ENCODE measurements around the gene APAF1.
"Not testable (repeated sequence)": the region's sequence is repeated elsewhere in the genome, so short reads cannot be mapped to it uniquely, and the experiment has no call there.

Gene APAF1

DNA sequence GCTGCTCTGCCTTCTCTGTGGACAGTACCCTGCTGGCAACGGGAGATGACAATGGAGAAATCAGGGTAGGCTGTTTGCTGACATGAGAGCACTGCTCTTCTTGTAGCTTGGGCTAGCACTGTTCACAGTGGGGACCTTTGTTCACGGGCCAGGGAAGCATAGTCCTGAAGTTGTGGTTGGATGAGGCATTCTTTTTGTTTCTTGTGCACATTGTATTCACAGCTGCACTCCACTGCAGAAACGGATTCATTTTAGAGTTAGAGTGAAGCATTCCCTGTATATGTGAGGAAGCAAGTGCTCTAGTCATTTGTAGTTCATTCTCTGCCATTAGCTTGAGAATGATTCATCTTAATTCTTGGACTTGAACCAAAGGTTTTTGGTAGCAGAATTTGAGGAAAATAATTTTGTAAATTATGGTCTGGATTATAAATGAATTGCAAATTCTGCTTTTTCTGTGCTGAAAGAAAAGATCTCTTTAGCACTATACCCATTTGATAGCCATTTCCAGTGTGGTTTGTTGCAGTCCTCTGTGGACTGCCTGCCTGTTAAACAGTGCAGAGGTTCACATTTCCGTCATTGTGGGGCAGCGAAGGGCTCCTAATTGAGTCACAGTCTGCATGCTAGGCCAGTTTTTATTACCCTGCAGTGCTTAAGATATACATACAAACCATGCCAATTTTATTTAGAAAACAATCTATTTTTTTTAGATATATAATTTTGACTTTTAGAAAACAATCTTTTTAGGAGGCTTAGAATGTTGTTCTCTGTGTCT, 80.6 kb downstream of the APAF1 start:
- DNase-seq: peak; percentile 43 to 48

DNA sequence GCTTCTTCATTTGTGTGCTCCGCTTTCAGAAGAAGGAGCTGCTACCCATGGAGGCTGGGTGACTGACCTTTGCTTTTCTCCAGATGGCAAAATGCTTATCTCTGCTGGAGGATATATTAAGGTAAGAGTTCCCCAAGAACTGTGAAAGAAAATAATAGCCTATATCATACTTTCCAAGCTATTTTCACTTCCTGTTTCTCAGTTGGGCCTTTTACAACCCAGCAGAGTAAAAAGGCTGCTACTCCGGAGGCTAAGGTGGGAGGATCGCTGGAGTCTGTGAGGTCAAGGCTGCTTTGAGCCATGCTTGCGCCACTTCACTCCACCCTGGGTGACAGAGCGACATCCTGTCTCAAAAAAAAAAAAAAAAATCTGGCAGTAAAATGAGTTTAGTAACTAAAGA, 82.1 kb downstream of the APAF1 start:
- no peak for DNase-seq

DNA sequence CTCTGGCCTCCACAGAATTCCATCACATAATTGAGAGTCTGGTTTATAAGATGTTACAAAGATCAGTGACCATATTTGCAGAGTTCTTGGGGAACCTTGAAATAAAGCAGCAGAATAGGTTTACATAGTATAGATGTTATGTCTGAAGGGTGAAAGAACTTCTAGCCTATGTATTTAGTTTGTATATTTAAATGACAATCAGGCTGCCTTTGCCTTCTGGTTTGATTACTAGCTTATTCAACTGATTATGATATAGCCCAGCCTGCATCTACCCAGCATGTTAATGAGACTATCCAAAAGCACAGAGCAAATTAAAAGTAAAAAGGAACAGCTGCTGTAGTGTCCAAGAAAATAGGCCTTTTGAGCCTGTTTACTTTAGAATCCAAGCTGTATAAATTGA, 85.3 kb downstream of the APAF1 start:
- DNase-seq: no peak

DNA sequence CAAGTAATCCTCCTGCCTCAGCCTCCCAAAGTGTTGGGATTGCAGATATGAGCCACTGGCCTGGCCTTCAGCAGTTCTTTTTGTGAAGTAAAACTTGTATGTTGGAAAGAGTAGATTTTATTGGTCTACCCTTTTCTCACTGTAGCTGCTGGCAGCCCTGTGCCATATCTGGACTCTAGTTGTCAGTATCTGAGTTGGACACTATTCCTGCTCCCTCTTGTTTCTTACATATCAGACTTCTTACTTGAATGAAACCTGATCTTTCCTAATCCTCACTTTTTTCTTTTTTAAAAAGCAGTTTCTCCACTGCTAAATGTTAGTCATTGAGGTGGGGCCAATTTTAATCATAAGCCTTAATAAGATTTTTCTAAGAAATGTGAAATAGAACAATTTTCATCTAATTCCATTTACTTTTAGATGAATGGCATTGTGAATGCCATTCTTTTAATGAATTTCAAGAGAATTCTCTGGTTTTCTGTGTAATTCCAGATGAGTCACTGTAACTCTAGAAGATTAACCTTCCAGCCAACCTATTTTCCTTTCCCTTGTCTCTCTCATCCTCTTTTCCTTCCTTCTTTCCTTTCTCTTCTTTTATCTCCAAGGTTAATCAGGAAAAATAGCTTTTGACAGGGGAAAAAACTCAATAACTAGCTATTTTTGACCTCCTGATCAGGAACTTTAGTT, 88.7 kb downstream of the APAF1 start:
- DNase-seq: no peak

DNA sequence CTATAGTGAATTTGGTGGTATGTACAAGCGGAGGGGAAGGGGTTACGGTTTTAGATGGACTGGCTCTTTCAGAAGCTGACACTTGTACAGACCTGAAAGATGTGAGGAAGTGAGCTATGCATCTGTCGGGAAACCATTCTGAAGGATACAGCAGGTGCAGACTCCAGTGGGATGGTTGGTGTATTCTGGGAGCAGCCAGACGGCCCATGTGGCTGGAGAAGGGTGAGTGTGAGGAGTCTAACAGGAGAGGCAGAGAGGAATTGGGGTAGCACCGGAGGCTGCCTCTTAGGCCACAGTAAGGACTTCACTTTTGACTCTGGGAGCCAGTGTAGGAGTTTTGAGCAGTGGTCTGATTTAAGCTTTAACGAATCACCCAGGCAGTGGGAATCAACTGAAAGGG, 90.7 kb downstream of the APAF1 start:
- no peak for DNase-seq

DNA sequence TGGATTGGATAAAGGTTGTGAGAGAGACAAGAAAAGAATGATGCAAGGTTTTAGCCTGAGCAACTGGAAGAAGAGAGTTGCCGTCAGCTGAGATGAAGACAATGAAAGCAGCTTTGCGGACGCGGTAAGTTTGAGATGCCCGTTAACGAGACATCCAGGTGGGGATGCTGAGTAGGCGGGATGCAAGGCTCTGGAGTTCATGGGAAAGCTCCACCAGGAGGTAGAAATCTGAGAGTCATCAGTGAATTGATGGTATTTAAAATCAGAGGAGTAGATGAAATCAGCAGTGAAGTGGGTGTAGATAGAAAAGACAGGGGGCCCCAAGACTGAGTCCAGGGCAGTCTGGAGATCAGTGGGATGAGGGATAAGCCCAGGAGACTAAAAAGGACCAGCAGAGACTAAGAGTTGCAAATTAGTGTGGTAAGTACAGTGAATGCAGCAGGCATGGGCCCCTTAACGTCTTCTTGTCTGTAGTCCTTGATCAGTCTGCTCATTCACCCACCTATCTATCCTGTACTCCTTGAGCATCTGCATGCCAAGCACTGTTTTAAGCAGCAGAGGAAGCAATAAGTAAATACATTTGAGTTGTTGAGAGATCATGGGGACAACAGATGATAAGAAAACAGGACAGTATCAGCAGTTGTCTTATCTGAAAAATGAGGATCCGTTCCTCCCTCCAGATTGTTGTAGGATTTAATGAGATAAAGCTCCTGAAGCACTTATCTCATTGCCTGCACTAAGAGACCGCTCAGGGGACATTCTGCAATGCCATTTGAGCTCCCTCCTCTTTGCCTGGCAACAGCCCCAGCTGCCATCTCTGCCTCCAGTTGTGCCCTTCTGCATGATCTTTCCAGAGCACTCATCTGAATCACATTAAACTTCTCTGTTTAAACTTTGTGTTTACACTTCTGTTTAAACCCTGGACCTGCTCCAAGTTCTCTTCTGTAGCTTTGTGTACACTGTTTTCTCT, 91.5 kb downstream of the APAF1 start:
- DNase-seq: no peak

DNA sequence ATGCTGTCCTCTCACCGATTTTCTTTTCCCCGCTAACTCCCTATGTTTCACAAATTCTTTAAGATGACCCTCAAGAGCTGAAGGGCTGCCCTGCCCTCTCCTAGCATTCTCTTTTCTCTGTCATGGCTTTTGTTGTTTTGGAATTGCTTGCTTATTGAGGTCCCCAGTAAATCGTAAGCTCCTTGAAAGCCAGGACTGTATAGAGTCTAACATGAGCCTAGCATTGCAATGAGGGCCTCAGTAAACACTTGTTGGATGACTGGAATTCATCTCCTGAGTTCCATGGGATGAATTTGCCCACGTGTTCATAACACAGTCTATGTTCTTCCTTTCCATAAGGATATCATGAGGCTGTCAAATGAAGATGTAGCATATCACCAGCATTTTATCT, 92.2 kb downstream of the APAF1 start:
- DNase-seq: no peak

DNA sequence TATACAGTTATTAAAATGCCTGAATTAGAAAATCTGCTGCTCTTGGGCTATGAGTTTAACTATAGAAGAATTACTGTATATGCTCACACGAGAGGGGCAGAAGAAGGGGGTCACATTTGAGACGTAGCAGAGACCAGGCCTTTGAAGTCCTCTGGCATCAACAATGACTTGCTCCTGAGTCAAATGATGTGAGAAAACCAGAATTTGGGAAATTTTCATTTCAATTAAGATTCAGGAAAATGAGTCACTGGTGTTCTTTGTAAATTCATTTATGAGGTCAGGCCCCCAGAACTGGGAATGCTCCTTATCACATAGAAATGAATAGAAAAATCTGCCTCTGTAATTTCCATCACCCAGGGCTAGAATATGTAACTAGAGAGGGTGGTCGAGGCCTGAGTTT, 92.9 kb downstream of the APAF1 start:
- DNase-seq: no peak

DNA sequence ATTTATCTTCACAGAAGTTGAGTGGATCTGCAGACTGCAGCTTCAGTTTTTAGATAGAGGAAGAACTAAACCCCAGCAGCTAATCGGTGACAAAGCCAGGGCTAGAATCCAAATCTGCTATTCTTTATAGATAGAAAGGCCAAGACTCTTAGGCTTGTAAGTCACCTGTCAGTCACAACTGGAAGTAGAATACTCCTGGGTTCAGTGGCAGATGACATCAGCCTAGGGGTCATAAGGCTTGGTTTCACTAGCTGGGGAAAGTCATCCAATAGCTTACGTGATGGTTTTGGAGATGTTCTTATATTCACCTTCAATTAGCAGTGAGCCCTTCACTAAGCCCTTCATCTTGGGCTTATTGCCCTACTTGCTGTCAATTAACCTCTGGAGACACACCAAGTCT, 93.4 kb downstream of the APAF1 start:
- no peak for DNase-seq

DNA sequence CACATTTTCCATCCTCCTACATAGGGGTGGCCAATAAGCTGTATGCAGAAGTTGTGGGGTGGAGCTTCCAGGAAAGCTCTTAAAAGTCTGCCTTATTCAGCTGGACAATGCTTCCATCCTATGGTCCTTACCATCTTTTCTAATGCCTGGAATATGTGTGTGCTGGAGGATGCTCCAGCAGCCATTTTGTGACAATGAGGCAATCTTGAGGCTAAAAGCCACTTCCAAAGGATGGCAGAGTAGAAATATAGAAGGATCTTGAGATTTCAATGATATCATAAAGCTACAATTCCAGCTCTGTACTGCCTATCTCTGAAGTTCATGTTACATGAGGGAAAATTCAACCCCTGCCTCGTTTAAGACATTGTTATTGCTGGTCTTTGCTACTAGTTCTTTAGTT, 95.7 kb downstream of the APAF1 start:
- no peak for DNase-seq

DNA sequence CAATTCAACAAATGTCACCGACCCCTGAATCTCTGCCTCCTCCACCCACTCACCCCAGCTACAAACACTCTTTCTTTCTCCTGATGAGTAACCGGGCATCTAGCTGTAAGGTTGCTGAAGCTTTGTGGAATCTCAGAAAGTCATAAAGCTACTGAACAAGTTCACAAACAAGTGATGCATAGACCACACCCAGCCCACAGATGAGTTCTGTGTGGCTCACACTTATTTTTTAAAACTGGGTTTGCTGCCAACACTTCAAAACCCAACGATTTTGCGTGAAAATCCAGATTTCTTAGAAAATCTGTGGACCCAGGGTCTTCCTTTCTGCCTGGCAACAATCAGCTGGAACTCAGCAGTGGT, 96.1 kb downstream of the APAF1 start:
- DNase-seq: no peak

DNA sequence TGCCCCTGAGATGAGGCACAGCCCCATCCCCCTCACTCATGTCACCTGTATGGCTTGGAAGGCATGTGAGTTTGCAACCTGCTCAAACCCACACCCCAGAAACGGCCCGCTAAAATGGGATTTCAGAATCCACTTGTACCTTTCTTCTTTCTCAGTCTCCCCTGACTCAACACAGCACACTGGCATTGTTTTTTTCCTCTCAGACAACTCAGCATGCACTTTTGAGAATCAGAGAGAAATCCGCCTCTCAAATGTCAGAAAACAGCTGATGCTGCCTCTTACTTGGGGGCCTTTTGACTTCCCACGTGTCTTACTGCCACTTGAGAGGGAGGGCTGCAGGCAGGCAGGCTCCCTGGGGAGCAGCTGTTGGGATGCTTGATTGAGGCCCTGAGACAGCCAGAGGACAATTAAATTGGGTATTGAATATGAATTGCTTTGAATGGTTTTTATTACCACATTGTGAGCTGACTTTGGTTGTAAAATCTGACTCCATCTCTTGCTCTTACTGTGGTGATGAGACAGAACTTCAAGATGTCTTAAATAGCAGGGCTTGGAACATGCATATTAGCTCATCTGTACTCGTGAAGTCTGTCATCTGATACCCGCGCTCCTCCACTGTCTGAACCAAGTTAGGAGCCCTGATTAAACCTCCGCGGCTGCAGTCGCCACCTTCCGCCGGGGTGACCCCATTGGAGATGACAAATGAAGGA, 96.6 kb downstream of the APAF1 start:
- DNase-seq: no peak

DNA sequence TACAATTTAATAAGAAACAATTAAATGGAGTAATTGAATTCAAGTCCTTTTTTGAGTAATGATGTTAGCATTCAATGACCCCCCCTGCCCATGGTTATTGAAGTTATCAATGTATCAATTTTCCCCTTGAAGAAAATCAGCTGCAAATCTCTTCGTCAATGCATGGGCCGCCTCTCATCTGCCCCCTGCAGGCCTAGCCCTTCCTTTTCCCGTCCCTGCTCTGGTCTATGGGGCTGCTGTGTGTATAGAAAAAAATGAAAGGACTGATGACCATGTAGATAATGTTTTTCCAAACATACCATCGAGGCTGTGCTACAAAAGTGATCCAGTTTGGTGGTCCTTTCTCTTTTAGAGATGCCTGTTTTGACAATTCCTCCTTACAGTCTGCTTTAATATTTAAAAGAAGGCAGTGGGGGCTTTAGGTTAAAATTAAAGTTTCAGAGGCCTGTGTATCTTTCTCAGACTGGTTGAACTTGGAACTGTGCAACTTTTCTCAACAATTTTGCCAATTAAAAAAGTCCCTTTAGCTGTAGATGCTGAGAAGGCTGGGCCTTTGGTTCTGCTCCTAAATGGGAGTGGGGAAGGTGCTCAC, 98.4 kb downstream of the APAF1 start:
- DNase-seq: peak; percentile 12 to 13

DNA sequence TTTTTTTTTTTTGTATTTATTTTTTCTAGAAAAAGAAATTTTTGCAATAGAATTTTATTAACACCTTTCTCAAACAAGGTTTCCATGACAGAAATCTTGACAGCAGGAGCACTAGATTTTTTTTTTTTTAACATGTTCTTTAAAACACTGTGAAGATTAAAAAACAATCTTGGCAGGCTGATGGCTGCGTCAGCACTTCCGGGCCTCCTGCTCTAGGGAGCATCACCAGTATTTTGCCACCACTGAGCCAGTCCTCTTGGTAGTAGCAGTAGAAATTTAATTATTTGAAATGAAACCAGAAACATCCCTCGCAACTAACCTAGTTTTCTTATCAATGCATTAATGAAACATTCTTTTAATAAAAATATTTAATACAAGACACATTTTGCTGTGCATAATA, 99.6 kb downstream of the APAF1 start:
- DNase-seq: no peak

DNA sequence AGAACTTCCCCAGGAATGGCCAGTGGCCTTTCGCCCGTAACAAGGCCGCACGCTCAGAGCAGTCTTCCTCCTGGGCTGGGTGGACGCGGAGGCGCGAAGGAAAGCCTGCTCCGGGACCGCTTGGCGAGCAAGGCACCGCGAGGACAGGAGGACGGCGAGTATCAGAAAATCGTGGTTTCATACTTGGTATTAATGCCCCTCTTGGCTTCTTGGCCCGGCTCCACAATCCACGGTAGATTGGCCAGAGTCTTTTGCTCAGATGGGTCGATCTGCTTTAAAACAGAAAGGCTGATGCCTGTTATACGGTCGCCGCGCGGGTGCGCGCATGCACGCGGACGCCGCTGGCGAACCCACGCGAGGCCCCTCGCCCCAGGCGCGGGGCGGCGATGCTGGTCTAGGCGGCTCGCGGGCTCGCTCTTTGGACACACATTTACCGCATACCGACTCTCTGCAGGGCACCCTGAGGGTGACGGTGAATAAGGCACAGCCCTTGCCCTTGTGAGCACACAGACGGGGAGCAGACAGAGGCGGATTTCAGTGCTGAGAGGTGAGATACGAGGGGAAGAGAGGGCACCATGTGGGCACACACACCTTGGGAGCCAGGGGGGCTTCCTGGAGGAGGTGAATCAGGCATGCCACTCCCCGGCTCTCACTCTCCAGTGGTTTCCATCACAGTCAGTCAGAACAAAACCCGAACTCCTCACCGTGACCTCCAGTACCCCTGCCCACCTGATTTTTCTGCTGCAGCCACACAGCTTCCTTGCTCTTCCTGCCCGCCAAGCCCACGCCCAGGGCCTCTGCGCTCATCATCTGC, 100.7 kb downstream of the APAF1 start:
- DNase-seq: no peak

DNA sequence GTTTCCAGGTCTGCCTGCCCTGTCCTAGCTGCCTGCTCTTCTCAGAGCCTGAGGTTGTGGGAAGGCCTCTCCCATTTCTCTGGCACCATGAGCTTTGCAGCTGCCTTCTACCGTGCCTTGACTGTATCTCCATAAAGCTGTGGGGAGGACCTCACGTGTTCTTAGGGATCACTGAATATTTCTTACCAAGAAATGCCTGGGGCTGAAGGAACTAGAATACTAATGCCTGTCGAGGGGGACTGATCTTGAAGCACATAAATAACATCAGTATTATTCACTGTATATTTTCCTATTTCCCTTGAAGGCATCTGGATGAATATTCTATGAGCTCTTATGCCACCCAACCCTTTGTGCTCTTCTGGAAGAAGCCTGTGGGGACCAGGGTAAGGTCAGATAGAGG, 103.4 kb downstream of the APAF1 start:
- DNase-seq: no peak

DNA sequence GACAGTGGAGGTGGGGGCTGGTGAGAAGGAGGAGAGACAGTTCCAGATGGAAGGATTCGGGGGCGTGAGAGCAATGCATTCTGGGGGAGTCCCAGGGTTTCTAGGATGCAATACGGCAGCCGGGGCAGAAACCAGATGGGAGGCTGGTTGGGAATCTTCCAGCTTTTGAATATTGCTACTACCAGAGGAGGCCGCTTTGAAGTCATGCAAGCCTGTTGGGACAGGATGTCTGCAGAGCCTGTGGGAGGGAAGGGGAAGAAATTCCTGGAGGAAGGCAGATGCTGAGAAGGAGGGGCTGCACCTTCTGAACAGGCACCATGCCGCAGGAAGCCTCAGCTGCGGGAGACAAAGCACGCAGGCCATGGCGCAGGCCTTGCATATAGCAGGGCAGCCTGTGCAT, 105.4 kb downstream of the APAF1 start:
- no peak for DNase-seq

DNA sequence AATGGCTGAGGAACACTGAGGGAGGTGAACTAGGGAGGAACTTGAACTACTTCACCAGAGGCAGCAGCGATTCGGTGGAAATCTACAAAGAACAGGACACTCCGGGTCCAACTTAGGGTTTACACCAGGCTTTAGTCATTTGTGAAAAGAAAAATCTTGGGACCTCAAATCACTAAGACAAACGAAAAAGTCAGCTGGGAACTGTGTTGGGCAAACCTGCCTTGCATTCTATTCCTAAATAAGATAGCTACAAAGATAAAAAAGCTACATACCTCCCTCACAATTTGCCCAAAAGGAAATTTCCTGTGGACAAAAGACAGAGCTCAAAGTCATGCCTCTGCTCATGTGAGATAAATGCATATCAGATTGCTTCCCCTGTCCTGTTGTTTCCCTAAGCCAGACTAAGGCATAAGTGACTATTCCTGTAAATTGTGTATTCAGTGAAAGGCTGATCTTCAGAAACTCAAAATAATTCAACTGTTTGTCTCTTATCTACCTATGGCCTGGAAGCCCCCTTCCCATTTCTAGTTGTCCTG, 106.6 kb downstream of the APAF1 start:
- no peak for DNase-seq

DNA sequence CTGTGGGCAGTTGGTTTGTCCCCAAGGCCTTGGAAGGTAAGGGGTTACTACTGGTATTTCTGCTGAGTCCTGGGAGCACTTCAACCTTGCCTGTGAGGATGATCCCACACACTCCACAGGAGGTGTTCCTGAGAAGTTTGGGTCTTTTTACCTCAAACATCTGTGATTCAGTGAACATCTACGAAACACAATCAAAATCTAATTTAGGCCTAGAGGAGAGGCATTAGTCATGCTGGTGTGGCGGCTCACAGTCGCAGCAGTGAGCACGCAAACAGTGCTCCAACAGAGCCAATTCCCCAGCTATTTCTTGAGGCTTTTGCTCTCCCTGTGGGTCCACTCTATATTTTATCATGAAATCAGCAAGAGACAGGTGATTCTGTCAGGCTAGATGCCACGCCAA, 107.6 kb downstream of the APAF1 start:
- DNase-seq: no peak

DNA sequence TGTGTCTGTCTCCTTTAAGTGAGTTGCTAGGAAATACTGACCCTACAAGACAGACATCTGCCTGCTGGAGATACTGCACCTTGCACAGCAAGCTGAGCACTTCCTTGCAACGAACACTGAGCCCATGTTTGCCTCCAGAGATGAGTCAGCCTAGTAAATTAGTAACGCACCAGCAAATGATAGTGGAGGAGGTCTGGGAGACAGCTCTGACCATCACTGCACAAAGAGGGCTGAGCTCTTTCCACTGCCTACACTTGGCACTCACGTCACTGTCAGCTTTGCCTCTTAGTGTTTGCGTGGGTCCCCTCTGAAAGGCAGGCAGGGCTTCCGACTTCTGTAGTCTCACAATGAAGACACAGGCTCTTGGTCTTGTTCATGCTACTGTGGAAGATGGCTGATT, 109.0 kb downstream of the APAF1 start:
- no peak for DNase-seq

DNA sequence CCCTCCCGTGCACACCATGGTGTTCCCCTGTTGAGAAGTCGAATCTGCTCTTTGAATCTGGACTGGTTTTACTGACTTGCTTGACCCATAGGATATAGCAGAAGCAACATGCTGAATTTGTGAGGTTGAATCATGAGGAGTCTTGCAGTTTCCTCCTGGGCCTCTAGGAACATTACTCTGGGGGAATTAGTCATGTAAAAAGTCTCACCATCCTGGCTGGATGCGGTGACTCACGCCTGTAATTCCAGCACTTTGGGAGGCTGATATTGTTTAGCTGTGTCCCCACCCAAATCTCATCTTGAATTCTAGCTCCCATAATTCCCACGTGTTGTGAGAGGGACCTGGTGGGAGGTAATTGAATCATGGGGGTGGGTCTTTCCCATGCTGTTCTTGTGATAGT, 110.8 kb downstream of the APAF1 start:
- not testable (repeated sequence) for DNase-seq

All from AML-193 (cell line).